Measurements from ENCODE around the gene CALML5. TPM values are rescaled to one million over a fixed set of nuclear protein-coding genes. Genes with fewer than 3 reads are reported as not detected.

The CALML5 gene
- total RNA-seq, 4 donors from 2014 or later: not detected

GRCh38 chr10:5515948-5516761 is 16.8 kb upstream of the CALML5 start:
- Histone ChIP-seq H3K4me1 (no peaks in the 10 kb centered on the region), H3K4me3 (replicated peaks in 1 of 3) (no peak overlapping the region), H3K27me3 (no peaks in the 10 kb centered on the region), H3K36me3 (no peaks in the 10 kb centered on the region), H3K9me3 (no peaks in the 10 kb centered on the region), H3K27ac (no peak overlapping the region)
- DNase-seq: no peak
- intact Hi-C loops (cut with DNase I): no loop called here
- 76% methylated on average over 10 of the region's 10 CpGs for WGBS, 2 donors
- TF ChIP-seq POLR2A (IDR thresholded peaks at IDR 0.05) (no peak), CTCF (IDR thresholded peaks at IDR 0.05) (no peak)

- Histone ChIP-seq H3K4me3 (replicated peaks in 1 of 3) (no peak overlapping the region), H3K4me1 (no peaks in the 10 kb centered on the region), H3K27me3 (no peaks in the 10 kb centered on the region), H3K27ac (no peak overlapping the region), H3K36me3 (no peaks in the 10 kb centered on the region), H3K9me3 (no peaks in the 10 kb centered on the region)
- intact Hi-C loops (cut with DNase I): no loop called here
- 89 to 92% methylated on average over 13 to 14 of the region's 16 CpGs for WGBS, 2 donors
- TF ChIP-seq CTCF (IDR thresholded peaks at IDR 0.05): no peak
- TF ChIP-seq POLR2A (IDR thresholded peaks at IDR 0.05): no peak
- no peak for DNase-seq
Observed at GRCh38 chr10:5514226-5514850, 15.0 kb upstream of the CALML5 start.

DNA sequence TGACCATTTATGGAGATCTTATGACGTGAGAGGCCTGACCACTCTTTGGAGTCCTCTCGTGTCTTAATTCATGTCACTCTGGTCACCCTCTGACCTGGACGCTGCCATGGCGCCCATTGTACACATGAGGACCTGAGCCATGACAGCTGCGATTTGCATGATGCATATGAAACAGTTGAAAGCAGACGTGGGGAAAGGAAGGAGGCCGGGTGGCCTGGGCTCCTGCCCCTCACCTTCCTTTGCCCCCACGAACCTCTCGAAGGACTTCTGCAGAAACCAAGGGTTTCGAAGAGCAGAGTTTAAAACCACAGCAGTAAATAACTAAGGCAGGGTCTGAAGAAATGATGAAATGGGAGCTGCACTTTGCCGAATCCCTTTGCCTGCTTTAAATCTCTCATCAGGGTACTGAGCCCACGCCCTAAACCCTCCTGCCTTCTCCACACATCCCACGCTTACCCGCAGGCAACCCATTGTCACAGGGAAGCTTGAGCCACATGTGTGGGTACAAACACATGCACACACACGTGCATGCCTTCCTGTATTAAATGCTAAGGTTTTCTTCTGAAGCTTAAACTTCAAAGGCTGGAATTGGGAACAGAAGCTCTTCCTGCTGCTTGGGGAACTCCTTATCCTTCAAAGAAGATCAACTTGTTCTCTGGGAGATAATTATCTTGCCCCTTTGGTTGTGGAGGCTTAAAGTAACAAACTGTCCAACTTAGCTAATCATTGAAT is 13.7 kb upstream of the CALML5 start:
- no peak overlapping the region for H3K27ac ChIP-seq

DNA sequence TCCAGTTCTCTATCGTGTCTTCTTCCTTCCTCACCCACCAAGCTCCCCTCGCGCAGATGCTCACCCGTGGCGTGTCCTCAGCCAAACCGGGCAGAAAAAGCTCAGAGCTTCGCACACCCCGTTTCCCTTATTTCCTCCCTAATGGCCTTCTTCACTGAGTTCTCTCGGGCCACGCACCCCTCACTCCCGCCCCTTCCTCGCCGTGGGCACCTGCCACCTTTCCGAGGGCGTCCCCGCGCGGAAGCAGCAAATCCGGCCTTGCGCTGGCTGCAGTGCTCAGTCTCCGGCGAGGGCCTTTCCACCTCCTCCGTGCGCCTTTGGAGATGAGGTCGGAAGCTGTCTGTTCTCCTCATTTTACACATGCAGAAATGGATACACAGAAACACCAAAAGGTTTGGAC is 13.0 kb upstream of the CALML5 start:
- no peak for DNase-seq
- H3K36me3 ChIP-seq: no peaks in the 10 kb centered on the region
- H3K27ac ChIP-seq: no peak overlapping the region
- intact Hi-C loops (cut with DNase I): no loop called here
- H3K4me3 ChIP-seq (replicated peaks in 1 of 3): no peak overlapping the region
- H3K4me1 ChIP-seq: peaks cover 5 to 10% of the 10 kb centered on the region in 2 donors
- H3K27me3 ChIP-seq: no peaks in the 10 kb centered on the region
- 94 to 95% methylated on average over 25 of the region's 25 CpGs for WGBS, 2 donors
- no peaks in the 10 kb centered on the region for H3K9me3 ChIP-seq
- TF ChIP-seq POLR2A (IDR thresholded peaks at IDR 0.05) (no peak), CTCF (IDR thresholded peaks at IDR 0.05) (no peak)

More for the DNA sequence above, 13.7 kb upstream of the CALML5 start:
- H3K36me3 ChIP-seq: no peaks in the 10 kb centered on the region
- H3K4me1 ChIP-seq: peaks cover under 1 to 3% of the 10 kb centered on the region in 2 donors
- intact Hi-C loops (cut with DNase I): no loop called here
- no peak overlapping the region for H3K4me3 ChIP-seq (replicated peaks in 1 of 3)
- no peaks in the 10 kb centered on the region for H3K27me3 ChIP-seq
- no peak for DNase-seq
- H3K9me3 ChIP-seq: no peaks in the 10 kb centered on the region
- WGBS, 2 donors: 94% methylated on average over 15 of the region's 15 CpGs
- no peak for TF ChIP-seq CTCF (IDR thresholded peaks at IDR 0.05)
- TF ChIP-seq POLR2A (IDR thresholded peaks at IDR 0.05): no peak

All from thyroid gland (tissue), 4 donors.